Vagina (tissue), 2 donors: ENCODE data around the gene TAGLN2.

Experiments used
- CTCF ChIP-seq, 3 experiments: fragments of 450-650 bp in 2 of 3; fragments of 200-600 bp in 1 of 3; sonication (generic) in 1 of 3; IDR thresholded peaks; one replicate each; pipeline ENCODE4 v1.5.1; 2017 to 2019; ENCODE audit warnings: antibody characterized with exemption in 3 of 3, mild to moderate bottlenecking in 2 of 3, moderate library complexity in 2 of 3
- POLR2A ChIP-seq, 2 donors: fragments of 450-650 bp; IDR thresholded peaks; one replicate each; pipeline ENCODE4 v1.6.1; 2017; ENCODE audit warnings: antibody characterized with exemption in 2 of 2, mild to moderate bottlenecking in 2 of 2, moderate library complexity in 2 of 2

DNA sequence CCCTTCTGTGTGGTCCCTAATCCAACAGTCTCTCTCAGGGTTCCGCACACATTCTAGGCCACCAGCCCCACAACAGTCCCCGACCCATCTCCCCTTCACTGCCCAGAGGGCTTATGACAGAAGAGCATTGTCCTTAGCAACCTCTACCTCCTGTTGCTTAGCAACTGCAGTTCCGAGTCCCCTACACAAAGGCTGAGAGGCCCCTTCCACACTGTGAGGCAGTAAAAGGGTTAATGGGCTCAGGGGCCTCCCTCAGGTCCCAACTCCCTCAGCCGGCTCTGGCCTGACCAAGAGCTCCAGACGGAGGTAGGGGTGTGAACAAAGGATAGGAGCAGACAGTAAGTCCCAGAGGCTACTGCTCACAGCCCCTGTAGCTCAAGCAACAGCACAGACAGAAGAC lies 15.8 kb upstream of the TAGLN2 start:
- no peak for TF ChIP-seq CTCF (IDR thresholded peaks at IDR 0.05)
- TF ChIP-seq POLR2A (IDR thresholded peaks at IDR 0.05), result no peak
